Activated T-cell treated with anti-CD3 and anti-CD28 coated beads, Interleukin-2, amount 50 U/mL, for 72 hours (primary cell): Measurements from ENCODE around the gene SHROOM3. TPM values are rescaled to one million over a fixed set of nuclear protein-coding genes. Genes with fewer than 3 reads are reported as not detected.
"Not testable (repeated sequence)": the region's sequence is repeated elsewhere in the genome, so short reads cannot be mapped to it uniquely, and the experiment has no call there.

Source experiments
- ATAC-seq, 2 donors: fragments of 150-1000 bp; cut with Tn5 transposase; replicated peaks in 1 of 2; 2 replicates each; pipeline ENCODE4 v1.10.0; 2021; ENCODE audit warnings: moderate library complexity in 2 of 2, mild to moderate bottlenecking in 1 of 2
- DNase-seq, 2 donors: peaks; one replicate each; pipeline ENCODE4 v3.0.0; 2021 to 2022; ENCODE audit warnings: mixed read lengths in 1 of 2
- H3K27ac Mint-ChIP-seq: one replicate; pipeline ENCODE4 v1.8.0; 2022; ENCODE audit warnings: mild to moderate bottlenecking, moderate library complexity, mixed read lengths
- H3K27me3 Mint-ChIP-seq: one replicate; pipeline ENCODE4 v1.8.0; 2022; ENCODE audit warnings: low read depth, mixed read lengths
- H3K36me3 Mint-ChIP-seq, 2 donors: one replicate each; pipeline ENCODE4 v1.8.0; 2022; ENCODE audit warnings: mixed read lengths in 2 of 2, mild to moderate bottlenecking in 1 of 2; ENCODE audit not compliant: insufficient read depth in 2 of 2
- H3K4me1 Mint-ChIP-seq: one replicate; pipeline ENCODE4 v1.8.0; 2022; ENCODE audit warnings: low read depth, mixed read lengths
- H3K4me3 Mint-ChIP-seq, 2 donors: one replicate each; pipeline ENCODE4 v1.8.0; 2022; ENCODE audit warnings: mild to moderate bottlenecking in 2 of 2, mixed read lengths in 2 of 2, moderate library complexity in 2 of 2
- H3K9me3 Mint-ChIP-seq, 2 donors: one replicate each; pipeline ENCODE4 v1.8.0; 2022; ENCODE audit warnings: mixed read lengths in 2 of 2
- total RNA-seq, 2 donors: library from RNA; stranded (reverse); gene quantifications; one replicate each; pipeline ENCODE4 v1.2.3, GENCODE V29; 2022

SHROOM3 gene
- total RNA-seq, 2 donors from 2014 or later = 0.09 to 0.10 TPM

- peaks cover 46% of the 10 kb centered on the region for H3K27me3 Mint-ChIP-seq
- no peaks in the 10 kb centered on the region for H3K9me3 Mint-ChIP-seq
- H3K4me3 Mint-ChIP-seq = no peak overlapping the region
- H3K4me1 Mint-ChIP-seq = peaks cover 7% of the 10 kb centered on the region
- no peak for DNase-seq
- no peaks in the 10 kb centered on the region for H3K36me3 Mint-ChIP-seq
- no peak overlapping the region for H3K27ac Mint-ChIP-seq
- no peak for ATAC-seq
Measured at GRCh38 chr4:76590798-76591281, 155.8 kb downstream of the SHROOM3 start.

- DNase-seq = no peak
- Mint-ChIP-seq H3K4me3 (no peak overlapping the region), H3K27ac (no peak overlapping the region), H3K9me3 (no peaks in the 10 kb centered on the region), H3K36me3 (no peaks in the 10 kb centered on the region), H3K27me3 (peaks cover 38% of the 10 kb centered on the region), H3K4me1 (no peaks in the 10 kb centered on the region)
- no peak for ATAC-seq
Measured at GRCh38 chr4:76591992-76592391, 157.0 kb downstream of the SHROOM3 start.

GRCh38 chr4:76592460-76592859, 157.4 kb downstream of the SHROOM3 start:
- H3K9me3 Mint-ChIP-seq = no peaks in the 10 kb centered on the region
- no peak overlapping the region for H3K27ac Mint-ChIP-seq
- DNase-seq (no peak), ATAC-seq (no peak)
- H3K27me3 Mint-ChIP-seq = peaks cover 37% of the 10 kb centered on the region
- no peaks in the 10 kb centered on the region for H3K4me1 Mint-ChIP-seq
- no peaks in the 10 kb centered on the region for H3K36me3 Mint-ChIP-seq
- no peak overlapping the region for H3K4me3 Mint-ChIP-seq

- H3K27me3 Mint-ChIP-seq = peaks cover 33% of the 10 kb centered on the region
- H3K27ac Mint-ChIP-seq = no peak overlapping the region
- no peaks in the 10 kb centered on the region for H3K4me1 Mint-ChIP-seq
- H3K4me3 Mint-ChIP-seq = no peak overlapping the region
- no peak for DNase-seq
- no peaks in the 10 kb centered on the region for H3K9me3 Mint-ChIP-seq
- H3K36me3 Mint-ChIP-seq = no peaks in the 10 kb centered on the region
- ATAC-seq = no peak
Measured at GRCh38 chr4:76594173-76594572, 159.1 kb downstream of the SHROOM3 start.

GRCh38 chr4:76595435-76595834, 160.4 kb downstream of the SHROOM3 start:
- Mint-ChIP-seq H3K36me3 (no peaks in the 10 kb centered on the region), H3K27me3 (peaks cover 33% of the 10 kb centered on the region), H3K9me3 (no peaks in the 10 kb centered on the region), H3K4me1 (no peaks in the 10 kb centered on the region), H3K27ac (no peak overlapping the region), H3K4me3 (no peak overlapping the region)
- ATAC-seq (no peak), DNase-seq (no peak)

- ATAC-seq = no peak
- Mint-ChIP-seq H3K36me3 (no peaks in the 10 kb centered on the region), H3K27ac (no peak overlapping the region), H3K4me3 (no peak overlapping the region), H3K9me3 (no peaks in the 10 kb centered on the region), H3K27me3 (peaks cover 32% of the 10 kb centered on the region), H3K4me1 (no peaks in the 10 kb centered on the region)
- no peak for DNase-seq
Measured at GRCh38 chr4:76596713-76597112, 161.7 kb downstream of the SHROOM3 start.

GRCh38 chr4:76597423-76597979, 162.5 kb downstream of the SHROOM3 start:
- Mint-ChIP-seq H3K4me1 (no peaks in the 10 kb centered on the region), H3K4me3 (no peak overlapping the region), H3K9me3 (no peaks in the 10 kb centered on the region), H3K27ac (no peak overlapping the region), H3K36me3 (no peaks in the 10 kb centered on the region), H3K27me3 (peaks cover 26% of the 10 kb centered on the region)
- ATAC-seq (no peak), DNase-seq (no peak)

GRCh38 chr4:76600447-76600846, 165.4 kb downstream of the SHROOM3 start:
- Mint-ChIP-seq H3K4me3 (no peak overlapping the region), H3K27ac (no peak overlapping the region), H3K9me3 (no peaks in the 10 kb centered on the region), H3K36me3 (no peaks in the 10 kb centered on the region), H3K4me1 (no peaks in the 10 kb centered on the region), H3K27me3 (peaks cover 26% of the 10 kb centered on the region)
- no peak for ATAC-seq
- DNase-seq = no peak

- DNase-seq (no peak), ATAC-seq (no peak)
- Mint-ChIP-seq H3K4me1 (no peaks in the 10 kb centered on the region), H3K27ac (no peak overlapping the region), H3K27me3 (peaks cover 25% of the 10 kb centered on the region), H3K9me3 (no peaks in the 10 kb centered on the region), H3K36me3 (no peaks in the 10 kb centered on the region), H3K4me3 (no peak overlapping the region)
Measured at GRCh38 chr4:76601791-76602190, 166.8 kb downstream of the SHROOM3 start.

- no peaks in the 10 kb centered on the region for H3K9me3 Mint-ChIP-seq
- no peak overlapping the region for H3K27ac Mint-ChIP-seq
- DNase-seq (no peak), ATAC-seq (no peak)
- no peaks in the 10 kb centered on the region for H3K36me3 Mint-ChIP-seq
- peaks cover 7% of the 10 kb centered on the region for H3K27me3 Mint-ChIP-seq
- no peak overlapping the region for H3K4me3 Mint-ChIP-seq
- H3K4me1 Mint-ChIP-seq = no peaks in the 10 kb centered on the region
Measured at GRCh38 chr4:76605099-76605563, 170.1 kb downstream of the SHROOM3 start.

GRCh38 chr4:76606645-76607265, 171.7 kb downstream of the SHROOM3 start:
- H3K4me1 Mint-ChIP-seq = no peaks in the 10 kb centered on the region
- no peak overlapping the region for H3K27ac Mint-ChIP-seq
- no peak overlapping the region for H3K4me3 Mint-ChIP-seq
- H3K36me3 Mint-ChIP-seq = no peaks in the 10 kb centered on the region
- H3K9me3 Mint-ChIP-seq = no peaks in the 10 kb centered on the region
- ATAC-seq = no peak
- H3K27me3 Mint-ChIP-seq = peaks cover 12% of the 10 kb centered on the region
- no peak for DNase-seq

- no peak overlapping the region for H3K27ac Mint-ChIP-seq
- DNase-seq (no peak), ATAC-seq (no peak)
- H3K4me3 Mint-ChIP-seq = no peak overlapping the region
- H3K4me1 Mint-ChIP-seq = no peaks in the 10 kb centered on the region
- H3K9me3 Mint-ChIP-seq = no peaks in the 10 kb centered on the region
- no peaks in the 10 kb centered on the region for H3K36me3 Mint-ChIP-seq
- peaks cover 12% of the 10 kb centered on the region for H3K27me3 Mint-ChIP-seq
Measured at GRCh38 chr4:76607266-76607799, 172.3 kb downstream of the SHROOM3 start.

GRCh38 chr4:76607846-76608245, 172.8 kb downstream of the SHROOM3 start:
- ATAC-seq (no peak), DNase-seq (no peak)
- Mint-ChIP-seq H3K4me3 (no peak overlapping the region), H3K27me3 (peaks cover 8% of the 10 kb centered on the region), H3K27ac (no peak overlapping the region), H3K4me1 (no peaks in the 10 kb centered on the region), H3K36me3 (no peaks in the 10 kb centered on the region), H3K9me3 (no peaks in the 10 kb centered on the region)

GRCh38 chr4:76608549-76608948, 173.5 kb downstream of the SHROOM3 start:
- H3K36me3 Mint-ChIP-seq, H3K27me3 Mint-ChIP-seq, H3K4me1 Mint-ChIP-seq, H3K9me3 Mint-ChIP-seq, ATAC-seq, H3K27ac Mint-ChIP-seq, H3K4me3 Mint-ChIP-seq, DNase-seq: not testable (repeated sequence)
